ENCODE results near the gene POU3F3.

POU3F3 gene

DNA sequence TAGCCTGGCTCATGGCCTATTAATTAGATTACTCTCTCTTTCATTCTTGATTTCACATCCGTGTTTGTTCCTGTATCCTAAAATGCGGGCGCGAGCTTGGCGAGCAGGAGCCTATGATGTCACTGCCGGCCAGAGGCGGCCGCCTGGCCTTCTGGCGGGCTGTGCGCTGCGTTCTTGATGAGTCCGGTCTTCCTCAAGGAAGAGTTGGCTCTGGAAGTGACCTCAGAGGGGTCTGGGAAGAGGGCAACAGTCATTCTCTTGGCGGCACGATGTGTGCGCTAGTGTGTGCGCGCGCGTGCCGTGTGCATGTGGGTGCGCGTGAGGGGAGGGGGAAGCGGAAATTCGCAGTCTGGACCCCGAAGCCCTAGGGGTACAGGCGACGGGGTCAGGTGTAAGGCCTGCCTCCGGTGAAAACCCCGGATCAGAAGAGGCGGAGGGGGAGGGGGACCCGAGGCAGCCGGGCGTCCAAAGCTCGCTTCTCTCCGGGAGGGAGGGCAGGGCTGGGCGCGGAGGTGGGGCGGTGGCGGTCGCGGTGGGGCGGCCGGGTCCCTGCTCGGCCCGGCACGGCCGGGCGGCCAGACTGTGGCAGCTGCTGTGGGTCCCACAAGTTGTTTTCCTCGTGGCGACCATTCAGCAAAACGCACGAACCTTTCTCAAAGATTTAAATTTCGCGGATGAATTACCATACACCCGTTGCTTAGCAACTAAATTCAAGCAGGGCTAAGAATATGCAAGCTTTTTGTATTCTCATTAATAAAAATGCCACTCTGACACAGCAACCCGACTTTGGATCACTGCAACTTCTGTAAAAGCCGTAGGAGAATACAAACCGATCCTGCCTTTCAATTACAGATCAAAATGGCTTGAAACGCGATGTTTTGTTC, 8.4 kb downstream of the POU3F3 start:
- peak; percentile 70 for DNase-seq

DNA sequence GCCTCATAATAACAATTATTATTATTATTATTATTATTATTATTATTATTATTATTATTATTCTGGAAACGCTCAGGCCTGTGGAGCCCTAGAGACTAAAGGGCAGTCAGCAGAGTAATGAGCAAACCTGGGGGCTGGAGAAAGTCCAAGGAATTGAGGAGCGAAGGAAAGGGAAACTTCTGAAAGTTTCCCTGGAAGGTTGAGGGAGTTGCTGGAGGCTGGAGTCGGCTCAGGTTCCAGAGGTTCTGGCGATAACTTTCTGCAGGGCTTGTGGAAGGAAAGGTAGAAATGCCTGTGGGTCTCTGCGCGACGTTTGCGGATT, 9.2 kb downstream of the POU3F3 start:
- no peak for DNase-seq

DNA sequence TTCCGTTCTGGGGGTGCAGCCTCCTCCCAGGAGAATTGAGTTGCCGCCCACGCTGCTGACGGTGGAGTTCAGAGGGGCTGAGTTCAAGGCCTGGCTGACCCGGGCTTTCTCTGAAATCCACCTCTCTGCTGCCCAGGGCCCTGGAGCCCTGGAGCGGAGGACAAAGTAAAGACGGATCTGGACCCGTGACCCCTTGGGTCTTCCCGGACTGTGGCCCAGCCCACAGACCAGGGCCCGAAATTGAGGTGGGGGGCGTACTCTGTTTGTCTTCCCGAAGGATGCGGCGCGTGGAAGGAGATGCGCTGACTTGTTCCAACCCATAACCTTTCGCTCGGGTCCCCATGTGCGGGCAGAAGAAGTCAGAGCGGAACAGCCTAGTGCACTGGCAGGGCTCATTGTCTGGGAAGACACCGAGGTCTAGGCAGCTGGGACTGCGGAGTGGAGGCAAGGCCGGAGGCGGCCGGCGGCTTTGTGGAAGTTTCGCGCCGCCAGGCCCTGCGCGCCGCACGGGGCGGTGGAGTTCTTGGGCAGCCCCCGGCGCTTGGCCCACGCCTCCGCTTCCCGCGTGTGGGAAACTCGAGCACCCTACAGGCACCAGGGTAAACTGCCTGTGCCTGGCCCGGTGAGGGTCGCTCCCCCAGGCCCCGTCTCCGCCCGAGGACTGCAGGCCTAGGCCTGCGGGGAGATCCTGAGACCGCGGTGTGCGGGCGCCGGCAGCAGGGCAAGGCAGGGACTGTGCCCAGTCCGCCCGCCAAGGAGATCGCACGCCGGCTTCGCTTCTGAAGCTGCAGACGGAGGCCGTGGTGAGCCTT, 9.8 kb downstream of the POU3F3 start:
- no peak for DNase-seq

DNA sequence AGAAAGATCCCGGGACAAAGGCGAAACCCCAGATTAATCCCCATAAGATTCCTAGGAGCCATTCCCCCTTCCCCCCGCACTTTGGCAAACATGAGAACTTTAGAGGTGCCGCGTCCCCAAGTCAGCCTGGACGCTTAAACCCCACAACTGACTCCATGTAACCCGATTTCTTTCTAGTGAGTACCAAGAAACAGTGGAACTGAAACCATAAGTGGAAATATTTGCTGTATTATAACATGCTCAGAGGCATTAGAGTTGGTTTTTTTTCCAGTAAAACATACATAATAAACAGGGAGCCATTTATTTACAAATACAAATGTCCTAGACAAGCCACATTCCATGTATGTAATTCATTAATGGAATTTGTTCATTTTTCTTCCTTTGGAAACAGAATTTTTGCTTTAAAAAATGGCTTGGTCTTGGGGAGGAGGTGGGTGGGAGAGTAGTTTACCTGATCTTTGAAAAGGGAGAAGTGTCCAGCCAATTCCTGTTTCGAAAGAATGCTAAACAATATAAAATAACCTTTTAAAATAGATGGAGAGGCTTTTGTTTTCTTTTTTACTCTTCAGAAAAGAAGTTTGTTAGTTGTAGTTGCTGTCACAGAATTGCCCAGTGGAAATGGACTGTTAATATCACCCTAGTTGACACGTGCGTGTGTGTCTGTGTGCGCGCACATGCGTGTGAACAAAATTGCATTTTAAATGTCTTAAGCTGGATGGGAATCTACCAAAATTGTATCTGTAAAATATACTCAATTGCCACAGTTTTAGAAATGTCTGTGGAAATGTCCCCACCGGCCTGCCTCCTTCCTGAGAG, 10.6 kb downstream of the POU3F3 start:
- DNase-seq = no peak

DNA sequence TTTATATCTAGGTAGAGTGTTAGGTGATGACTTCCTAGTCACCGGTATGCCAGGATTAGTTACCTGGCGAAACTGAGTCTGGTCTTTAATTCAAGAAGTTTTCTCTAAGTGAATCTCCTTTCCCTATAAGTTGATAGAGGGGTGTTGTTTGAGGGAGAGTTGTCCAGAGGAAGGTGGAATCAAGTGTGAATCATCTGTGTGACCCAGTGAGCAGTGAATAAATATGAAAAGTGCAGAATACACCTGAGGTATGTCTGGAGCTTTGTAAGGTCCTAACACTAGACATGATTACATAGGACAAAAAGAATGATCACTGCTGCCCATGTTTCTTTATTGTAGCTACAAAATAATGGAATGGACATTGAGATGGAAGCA, 11.2 kb downstream of the POU3F3 start:
- DNase-seq = no peak

DNA sequence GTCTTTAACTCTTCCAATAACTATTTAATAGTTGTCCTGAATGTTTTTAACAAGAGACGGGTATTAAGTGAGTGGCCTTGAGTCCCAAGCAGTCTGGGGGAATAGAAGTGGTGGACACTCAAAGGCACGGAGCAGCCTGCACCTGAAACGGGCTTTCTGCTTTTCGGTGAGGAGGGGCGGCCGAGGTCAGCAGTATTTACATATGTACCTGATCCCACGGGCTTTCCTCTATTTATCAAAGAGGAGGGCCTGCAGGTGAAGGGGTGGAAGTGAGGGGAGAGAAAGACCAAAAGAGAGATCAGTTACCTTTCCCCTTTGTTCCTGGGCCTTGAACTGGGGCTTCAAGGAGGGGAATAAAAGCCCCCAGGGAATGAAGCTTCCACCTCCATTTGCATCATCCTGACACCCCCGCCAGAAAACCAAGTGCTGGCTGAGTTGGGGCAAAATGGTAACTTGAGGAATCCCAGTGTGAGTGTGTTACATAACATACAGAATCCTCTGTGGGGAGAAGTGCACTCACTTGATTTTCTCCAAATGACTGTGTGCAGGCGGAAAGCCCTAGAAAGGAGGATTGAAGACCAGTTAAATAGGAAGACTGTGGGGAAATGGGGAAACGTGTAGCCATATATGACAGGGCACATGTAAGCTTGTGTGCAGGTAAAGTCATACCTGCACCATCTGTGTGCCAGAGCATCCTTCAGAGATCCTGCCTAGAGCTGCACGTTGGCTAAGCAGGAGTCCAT, 12.4 kb downstream of the POU3F3 start:
- no peak for DNase-seq

DNA sequence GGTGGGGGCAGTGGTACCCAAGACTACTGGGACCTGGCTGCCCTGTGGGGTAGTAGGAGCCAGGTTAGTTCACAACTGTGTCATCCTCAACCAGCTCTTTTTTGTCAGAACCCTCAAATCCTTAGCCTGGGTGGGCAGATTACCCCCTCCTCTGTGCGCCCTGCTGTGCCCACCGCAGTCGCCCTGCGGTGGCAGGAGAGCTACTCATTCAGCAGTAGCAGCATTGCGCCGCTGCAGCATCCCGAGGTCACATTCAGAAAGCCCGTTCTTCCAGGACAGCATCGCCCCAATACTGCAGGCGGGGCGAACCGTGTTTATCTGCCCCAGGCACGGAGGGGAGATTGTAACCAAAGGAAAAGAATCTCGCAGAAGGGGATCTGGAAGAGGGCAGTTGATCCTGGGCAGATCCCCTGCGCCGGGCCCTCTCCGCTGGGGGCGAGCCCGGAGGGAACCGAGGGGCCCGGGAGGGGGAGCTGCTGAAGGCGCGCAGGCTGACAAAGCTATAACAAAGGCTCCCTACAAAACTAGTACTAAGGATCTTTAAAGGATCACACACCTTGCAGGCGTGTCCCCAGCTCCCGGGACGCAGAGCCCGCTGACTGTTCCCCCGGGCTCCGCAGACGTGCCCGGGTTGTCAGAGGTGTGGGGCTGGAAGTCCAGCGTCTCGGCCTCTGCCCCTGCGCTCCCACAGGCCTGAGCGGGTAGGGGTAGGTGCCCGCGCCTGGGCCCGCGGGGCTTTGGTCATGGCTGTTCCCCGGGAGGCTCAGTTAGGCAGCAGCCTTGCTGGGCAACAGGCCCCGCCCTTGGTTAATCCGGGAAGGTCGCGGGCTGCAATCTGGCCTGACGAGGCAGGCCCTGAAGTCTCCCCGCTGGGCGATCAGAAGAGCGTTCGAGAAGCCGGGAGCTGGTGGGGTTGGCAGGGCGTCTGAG, 13.2 kb downstream of the POU3F3 start:
- no peak for DNase-seq

DNA sequence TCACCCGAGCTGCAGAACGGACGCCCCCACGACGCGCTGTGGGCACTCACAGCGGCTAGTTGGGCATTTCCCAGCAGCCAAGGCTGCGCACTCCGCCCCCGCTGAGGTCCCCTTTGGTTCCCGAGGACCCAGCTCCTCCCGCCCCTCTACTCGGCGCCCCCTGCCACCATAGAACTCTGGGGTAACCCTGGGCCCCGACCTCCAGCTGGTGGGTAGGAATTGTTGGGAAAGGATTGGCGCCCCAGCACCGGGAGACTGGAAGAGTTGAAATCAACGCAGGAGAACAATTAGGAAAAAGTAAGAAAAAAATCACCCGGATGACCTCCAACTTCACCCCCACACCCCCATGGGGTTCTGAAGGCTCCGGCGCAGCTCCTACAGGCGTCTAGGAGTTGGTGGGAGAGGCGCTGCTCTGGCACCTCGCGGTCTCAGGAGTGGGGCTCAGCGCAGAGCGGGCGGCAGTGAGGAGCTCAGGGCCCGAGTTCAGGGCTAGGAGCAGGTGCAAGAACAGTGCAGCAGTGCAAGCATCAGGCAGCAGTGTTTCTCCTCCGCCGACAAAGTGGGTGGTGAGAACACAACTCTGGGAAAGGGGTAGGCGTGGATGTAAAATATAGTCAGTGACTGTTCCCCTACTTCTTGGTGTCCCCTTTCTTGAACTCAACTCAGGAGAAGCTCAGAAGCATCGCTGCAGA, 14.0 kb downstream of the POU3F3 start:
- DNase-seq = no peak

DNA sequence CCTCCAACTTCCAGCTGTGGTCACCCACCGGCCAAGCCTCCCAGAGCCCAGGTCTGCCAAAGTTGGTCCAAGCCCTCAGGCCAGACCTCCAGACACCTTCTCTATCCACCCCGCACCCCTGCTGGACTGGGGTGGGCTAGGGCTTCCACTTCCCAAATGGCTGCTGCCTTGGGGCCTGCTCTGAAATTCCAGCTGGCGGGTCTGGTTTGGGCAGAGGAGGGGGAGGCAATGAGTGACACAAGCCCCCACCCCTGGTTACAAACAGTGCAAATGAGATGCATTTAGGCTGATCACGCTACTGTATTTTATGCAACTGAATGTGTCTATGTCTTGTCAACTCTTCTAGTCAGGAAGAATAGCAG, 14.6 kb downstream of the POU3F3 start:
- DNase-seq = no peak

DNA sequence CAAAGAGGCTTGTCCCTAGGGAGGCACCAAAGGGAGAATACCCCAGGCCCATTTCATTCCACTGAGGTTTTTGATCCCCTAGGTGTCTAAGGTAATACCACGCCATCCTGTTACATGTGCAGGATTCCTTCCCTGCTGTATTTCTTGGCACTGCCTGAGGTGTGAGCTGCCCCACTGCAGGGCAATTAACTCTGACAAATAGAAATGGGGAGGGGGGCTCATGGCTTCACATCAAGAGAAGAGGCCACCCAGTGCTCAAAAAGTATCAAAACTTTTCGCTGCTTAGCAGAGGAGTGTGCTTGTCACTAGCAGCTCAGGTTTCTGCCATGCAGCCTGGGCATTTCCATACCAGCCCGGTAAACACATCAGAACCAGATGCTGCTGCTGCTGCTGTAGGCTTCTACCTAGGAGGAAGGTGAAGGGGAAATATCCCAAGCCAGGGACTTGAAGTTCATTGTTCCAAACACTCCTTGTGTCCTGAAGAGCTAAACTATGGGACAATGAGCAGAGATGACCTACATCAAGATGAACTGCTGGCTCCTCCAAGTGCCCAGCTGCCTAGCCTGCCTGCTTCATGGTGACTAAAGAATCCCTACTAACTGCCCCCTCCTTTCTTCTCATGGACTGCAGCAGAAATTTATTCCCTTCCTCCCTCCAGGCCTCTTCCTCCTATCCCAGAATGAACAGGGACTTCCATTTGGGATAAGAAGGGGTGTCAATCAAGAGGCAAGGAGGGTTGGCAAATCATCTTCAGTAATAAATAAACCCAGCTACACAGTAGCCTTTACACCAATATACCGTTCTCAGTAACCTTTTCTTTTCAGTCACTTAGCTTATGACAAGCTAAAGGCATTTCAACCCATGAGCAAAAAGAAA, 16.4 kb downstream of the POU3F3 start:
- no peak for DNase-seq

DNA sequence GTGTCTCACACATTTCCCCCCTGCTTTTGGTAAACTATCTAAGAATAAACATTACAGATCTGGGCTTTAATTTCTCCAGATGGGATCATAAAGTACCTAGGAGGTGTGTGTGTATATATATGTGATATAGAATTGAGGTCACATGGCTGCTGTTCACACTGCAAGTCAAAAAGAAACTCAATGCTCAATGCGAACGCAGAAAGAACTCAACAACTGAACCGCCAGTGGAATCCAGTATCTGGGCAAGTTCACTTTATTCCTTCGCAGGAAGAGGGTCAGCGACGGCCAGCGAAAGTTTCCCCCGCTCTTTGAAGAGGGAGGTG, 17.7 kb downstream of the POU3F3 start:
- no peak for DNase-seq

DNA sequence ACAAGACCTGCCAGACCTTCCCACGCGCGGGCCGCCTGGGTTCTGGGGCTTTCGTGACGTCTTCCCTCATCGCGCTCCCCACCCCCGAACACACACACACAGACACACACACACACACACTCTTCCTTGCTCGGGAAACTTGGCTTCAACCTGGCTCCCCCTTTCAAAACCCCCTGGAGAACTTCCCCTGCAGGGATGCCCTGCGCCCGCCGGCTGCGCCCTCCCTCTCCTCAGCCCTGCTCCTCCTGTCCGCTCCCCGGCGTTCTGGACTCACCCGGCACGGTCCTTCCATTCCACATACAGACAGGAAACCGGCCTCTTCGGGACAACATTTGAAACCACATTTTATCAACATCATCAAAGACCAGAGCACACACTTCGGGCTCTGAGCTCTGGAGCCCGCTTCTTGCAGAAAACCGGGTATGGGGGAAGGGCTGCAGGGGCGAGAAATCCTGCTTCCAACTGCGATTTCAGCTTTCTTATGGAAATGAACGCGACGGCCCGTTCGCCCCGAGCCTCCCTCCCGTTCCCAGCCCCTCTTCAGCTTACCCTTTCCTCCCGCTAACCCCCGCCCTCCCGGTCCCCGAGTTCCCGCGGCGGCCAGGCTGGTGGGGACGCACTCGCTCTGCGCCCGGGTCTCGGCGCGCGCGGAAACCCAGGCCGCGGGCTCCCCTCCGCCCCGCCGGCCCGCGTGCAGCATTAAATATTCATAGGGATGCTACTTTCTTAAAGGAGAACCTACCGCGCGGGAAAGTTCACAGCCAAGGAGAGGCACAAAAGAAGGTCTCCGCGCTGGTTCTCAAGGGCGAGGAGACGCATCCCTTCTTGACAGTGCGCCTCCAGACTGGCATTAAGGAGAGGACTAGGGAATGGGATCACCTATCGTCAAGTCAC, 18.3 kb downstream of the POU3F3 start:
- DNase-seq = no peak

DNA sequence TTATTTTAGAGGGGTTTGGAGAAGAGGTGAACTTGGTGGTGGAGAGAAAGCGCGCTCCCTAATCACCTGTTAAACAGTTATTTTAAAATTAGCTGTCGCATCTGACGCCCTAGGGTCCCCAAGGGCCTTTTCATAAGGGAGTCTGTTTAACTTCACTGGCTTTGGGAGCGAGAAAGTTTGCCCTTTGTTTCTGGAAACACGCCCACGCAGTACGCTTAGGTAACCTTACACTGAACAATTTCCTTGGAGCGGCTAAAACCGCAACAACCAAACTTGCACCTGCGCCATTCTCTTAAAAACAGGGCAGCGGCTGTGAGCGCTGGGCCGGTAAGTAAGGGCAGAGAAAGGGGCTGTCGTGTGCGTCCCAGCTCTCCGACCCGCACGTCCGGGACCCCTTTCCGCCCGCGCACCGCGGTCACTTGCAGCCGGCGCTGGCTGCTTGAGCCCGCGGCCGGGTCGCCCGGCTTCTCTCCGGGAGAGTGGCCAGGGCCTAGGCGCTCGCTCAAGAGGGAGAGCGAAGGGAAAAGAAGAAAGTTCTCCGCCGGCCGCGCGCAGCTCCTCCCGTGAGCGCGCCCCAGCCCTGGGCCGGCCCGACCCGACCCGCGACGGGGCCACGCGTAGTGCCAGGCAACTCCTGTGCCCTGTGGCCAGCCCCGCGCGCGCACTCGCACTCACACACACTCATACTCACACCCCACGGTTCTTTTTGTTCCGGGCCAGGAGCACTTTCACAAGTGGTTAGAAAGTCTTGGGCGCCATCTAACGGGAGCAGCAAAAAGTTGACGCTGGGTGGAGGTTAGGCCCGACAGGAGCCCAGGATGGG, 19.2 kb downstream of the POU3F3 start:
- DNase-seq = peak; percentile 85

DNA sequence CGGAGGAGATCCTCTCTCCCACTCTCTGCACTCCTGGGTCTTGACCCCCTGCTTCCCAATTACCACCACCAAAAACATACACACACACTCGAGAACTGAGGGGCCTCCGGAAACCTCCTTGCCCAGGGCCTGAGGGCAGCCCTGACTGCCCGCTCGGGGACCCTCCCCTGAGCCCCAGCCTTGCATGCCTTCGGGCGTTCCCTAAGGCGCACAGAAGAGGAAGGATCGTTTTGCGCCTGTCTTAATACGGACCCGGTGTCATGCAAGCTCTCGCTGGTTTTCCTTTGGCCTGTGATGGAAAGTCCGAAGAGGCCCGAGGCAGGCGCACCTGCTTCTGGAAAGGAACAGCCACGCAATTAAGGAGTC, 19.8 kb downstream of the POU3F3 start:
- DNase-seq = no peak

DNA sequence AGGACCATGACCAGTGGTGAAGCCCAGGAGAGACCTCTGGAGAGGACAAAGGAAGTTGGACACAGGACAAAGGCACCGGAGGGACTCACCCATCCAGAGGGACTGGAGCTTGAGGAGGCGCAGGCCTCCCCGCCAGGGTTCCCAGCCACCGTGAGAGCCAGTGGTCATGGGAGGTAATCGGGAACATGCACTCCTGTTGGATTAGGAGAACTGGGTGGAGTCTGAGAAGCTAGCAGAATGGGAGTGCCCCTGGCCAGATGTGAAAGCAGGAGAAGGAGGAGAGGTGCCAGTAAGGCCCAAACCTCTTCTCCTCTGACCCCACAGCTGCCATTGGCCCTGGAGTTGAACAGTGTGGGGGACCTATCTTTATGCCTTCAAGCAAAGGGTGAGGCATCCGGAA, 20.3 kb downstream of the POU3F3 start:
- DNase-seq = no peak

DNA sequence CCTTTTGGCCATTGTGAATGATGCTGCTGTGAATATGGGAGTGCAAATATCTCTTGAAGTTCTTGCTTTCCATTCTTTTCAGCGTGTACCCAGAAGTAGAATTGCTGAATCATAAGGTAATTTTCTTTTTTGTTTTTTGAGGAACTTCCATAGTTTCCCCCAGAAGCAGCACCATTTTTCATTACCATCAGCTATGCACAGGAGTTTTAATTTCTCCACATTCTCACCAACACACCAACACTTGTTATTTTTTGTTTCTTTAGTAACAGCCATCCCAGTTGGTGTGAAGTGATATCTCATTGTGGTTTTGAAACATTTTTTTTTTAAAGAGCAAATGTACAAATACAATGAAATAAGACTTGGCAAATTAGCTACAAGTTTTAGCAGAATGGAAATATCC, 21.3 kb downstream of the POU3F3 start:
- DNase-seq = no peak

DNA sequence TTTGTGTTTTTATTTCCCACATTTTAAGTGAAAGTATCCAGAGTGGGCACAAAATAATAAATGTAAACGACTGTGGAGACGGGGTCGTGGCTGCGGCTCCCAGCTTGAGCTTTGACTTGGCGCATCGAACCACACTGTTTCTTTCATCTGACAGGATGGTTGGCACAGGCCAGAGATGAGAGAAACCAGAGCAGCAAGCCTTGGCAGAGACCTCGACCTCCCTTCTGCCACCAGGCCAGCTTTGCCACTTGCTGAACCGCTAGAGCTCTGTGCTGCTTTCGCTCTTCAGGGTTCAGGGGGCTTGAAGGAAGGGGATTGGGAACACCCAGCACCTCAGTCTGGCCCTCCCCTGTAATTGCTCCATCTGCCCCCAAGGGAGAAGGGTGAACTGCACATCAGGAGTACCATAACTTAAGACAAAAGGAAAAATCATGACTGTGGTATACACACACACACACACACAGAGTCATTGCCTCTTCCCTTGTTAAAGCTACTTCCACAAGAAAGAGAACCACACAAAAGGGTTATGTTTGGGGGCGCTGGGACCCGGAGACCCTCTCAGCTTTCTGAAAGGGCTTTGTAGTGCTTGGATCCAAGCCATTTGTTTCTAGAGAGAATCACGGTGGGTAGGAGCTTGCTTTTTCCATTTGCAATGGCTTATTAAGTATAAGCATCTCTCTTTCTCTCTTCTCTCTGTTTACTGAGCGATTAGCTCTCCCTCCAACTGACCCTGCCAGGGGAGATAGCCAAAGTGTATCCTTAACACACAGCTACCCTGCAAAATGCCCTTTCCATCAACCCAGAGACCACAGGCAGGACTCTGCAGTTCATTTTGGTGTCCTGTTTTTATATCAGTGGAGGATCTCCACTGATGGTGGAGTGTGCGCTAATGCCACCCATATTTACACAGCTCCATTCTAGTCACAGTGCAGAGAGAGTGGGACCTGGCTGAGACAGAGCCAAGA, 23.0 kb downstream of the POU3F3 start:
- DNase-seq = no peak
